GM18507 (cell line): ENCODE measurements around the gene NTRK3.

Source experiments
- DNase-seq: peaks from one replicate; pipeline ENCODE4 v3.0.0; 2011; ENCODE audit warnings: low read depth; ENCODE audit not compliant: insufficient read length; ENCODE audit errors: extremely low spot score
- FAIRE-seq: peaks from 2 replicates; lab custom pipeline; 2011; peaks lifted over from hg19 to GRCh38; lab: Jason Lieb, UNC

The NTRK3 gene

GRCh38 chr15:87973501-87974215, 282.9 kb downstream of the NTRK3 start:
- FAIRE-seq = no peak
- no peak for DNase-seq

DNA sequence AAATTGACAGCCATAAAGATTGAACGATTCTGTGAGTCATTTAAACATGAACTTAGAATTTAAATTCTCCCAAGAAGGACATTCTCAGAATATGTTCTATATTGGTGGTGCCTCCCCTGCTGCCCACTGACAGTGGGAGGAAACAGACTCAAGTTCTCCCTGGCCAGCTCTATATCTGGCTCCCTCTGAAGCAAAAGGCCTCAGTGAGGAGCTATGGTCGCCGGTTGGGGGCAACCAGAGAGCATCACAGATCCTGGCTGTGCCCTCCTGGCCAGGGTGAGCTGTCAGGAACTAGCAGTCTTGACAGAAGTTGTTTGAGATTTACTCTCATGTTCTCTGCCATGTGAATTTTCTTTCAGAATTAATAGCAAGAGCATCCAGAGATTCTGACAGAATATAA, 285.5 kb downstream of the NTRK3 start:
- DNase-seq (no peak), FAIRE-seq (no peak)

DNA sequence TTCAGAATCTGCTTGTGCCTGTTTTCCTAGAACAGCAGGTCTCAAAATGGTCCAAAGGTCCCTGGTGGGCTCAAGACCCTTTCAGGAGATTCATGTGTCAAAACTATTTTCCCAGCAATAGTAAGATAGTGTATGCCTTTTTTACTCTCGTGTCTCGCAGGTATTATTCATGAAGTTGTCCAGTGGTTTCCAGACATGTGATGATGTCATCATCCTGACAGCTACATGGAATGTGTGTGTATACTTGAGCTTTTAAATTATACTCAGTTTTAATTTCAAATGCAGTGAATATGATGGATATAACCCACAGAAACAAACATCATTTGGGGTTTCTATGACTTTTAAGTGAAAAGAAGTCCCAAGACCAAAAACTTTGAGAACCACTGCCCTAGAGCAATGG, 288.6 kb downstream of the NTRK3 start:
- DNase-seq (no peak), FAIRE-seq (no peak)

GRCh38 chr15:87965304-87965703, 291.2 kb downstream of the NTRK3 start:
- DNase-seq (no peak), FAIRE-seq (no peak)

- FAIRE-seq (no peak), DNase-seq (no peak)
Measured at GRCh38 chr15:87962428-87962827, 294.1 kb downstream of the NTRK3 start.

GRCh38 chr15:87961851-87962420, 294.6 kb downstream of the NTRK3 start:
- no peak for DNase-seq
- no peak for FAIRE-seq

DNA sequence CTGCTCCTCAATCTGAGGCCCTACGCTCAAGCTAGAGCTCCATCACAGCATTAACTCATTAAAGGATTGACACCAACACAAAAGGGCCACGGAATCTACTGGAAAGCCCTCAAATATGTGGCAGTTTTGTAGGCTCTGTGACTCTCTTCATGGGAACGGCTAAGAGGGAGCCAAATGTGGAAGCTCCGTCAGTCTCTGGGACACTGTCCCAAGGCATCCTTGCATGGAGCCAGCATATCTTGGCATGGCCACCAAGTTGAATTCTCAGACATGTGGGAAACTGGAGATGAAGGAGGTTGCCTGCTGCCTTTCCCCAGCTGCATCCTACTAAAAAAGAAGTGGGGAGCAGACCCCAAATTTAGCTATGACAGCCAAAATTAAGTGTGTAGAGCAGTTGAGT, 296.9 kb downstream of the NTRK3 start:
- no peak for DNase-seq
- no peak for FAIRE-seq

GRCh38 chr15:87959080-87959479, 297.5 kb downstream of the NTRK3 start:
- FAIRE-seq (no peak), DNase-seq (no peak)

DNA sequence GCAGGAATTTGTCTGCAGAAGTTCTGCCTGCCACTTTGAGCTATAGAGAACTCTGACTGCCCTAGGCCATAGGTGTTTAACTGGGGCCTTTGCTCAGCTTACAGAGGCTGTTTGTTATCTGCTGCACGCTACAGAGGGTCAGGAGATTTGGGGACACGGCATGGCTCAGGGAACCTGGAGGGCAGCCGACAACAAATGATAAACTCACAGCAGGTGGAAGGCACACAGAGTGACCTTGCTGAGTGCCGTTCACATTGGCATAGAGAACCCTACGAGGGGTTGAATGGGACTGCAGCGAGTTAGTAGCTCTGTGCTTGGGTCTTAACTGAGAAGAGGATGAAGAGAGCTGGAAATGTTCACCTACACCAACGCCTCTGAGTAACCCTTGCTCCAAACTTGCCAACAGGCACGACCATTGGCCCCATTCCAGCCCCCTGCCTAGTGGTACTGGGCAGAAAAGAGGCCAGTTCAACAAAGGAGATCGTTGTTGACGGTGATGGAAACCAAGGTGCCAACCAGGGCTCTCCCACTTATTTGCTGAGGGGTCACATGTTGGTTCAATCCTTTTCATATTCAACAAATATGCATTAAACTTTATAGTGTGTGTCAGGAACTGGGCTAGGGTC, 301.1 kb downstream of the NTRK3 start:
- FAIRE-seq (no peak), DNase-seq (no peak)

DNA sequence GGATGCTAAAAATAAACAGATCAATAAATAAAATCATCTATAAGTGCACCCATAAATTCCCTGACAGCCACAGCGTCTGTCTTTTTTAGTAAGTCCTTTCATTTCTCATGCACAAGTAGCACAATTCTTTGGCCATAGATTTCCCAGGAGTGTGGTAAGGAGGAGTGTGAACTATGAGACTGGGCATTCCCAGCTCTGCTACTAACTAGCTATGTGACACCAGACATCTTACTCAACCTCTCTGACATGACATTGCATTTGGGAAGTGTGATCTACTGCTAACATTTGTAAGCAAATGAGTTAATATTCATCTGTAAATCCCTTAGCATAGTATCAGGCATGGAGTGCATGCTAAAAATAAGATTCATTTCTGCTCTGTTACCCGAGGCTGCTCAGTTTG, 301.7 kb downstream of the NTRK3 start:
- FAIRE-seq (no peak), DNase-seq (no peak)

GRCh38 chr15:87952736-87953287, 303.7 kb downstream of the NTRK3 start:
- no peak for DNase-seq
- FAIRE-seq = no peak

GRCh38 chr15:87949575-87950223, 306.8 kb downstream of the NTRK3 start:
- no peak for FAIRE-seq
- DNase-seq = no peak

DNA sequence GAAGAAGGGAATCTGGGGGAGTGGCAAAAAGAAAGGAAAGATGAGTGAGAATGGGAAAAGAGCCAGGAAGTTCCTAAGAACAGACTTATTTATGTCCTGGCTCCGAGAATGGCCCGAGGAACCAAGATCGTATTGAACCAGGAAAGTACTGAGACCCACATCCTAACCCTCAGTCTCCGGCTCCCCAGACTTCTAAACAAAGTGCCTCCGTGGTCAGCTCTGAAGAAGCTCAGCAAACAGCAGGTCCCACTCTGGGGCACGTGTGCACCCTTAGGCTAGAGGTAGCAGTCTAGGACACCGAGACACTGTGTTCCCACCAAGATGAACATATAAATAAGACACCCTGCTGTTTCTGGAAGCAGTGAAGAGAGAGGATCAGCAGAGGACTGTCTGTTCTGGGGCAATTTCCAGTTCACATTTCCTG, 307.4 kb downstream of the NTRK3 start:
- DNase-seq (no peak), FAIRE-seq (no peak)

DNA sequence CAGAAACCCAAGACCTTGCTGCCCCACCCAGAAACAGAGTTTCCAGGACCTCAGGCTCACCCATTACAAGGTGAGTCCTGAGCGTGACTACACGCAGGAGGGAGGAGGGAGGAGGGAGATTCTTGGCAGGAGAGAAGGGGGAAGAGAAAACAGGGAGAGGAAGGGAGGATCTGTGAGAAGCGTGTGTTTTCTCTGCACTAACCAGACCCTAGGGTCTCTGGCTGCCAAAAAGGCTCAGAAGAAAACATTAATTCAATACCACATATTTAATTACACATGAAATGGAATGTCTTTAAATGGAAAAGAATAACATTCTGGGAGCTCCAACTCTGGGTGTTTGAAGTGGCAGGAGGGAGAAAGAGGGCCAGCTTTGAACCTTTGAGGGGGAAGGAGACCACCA, 309.0 kb downstream of the NTRK3 start:
- DNase-seq (no peak), FAIRE-seq (no peak)

DNA sequence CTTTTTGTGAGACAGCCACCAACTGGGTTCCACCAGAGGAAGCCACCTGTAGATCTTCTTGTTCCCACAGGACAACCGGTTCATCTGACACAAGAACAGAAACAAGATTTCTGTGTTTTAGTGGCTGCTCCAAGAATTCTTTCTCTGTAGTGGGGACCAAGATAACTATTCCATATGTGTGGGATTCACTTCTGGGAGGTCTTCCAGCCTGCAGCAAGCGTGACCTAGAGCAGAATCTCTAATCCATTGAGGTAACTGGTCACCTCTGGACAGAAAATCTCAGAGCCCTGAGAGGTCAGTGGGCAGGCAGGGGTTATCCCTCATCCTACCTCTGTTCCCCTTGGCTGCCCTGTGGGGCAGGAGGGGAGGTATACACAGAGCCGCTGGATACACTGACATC, 311.3 kb downstream of the NTRK3 start:
- DNase-seq (no peak), FAIRE-seq (no peak)

- DNase-seq (no peak), FAIRE-seq (no peak)
Measured at GRCh38 chr15:87944691-87945090, 311.8 kb downstream of the NTRK3 start.

DNA sequence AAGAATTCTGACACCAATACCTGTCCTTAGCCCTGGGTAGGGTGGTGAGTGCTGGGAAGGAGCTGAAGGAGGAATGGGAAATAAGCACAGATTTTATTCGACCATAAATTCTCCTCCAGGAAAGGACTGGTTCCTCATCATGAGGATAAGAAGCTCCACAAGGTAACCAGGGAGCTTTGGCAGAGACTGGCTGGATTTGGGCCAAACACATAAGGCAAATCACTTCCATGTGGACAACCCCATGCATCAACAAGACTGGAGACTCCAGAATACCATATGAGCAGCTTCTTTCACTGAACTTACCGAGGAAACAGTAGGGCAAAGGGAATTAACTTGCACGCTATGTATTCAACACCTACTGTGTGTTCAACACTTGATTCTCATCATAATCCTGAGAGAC, 312.5 kb downstream of the NTRK3 start:
- no peak for DNase-seq

DNA sequence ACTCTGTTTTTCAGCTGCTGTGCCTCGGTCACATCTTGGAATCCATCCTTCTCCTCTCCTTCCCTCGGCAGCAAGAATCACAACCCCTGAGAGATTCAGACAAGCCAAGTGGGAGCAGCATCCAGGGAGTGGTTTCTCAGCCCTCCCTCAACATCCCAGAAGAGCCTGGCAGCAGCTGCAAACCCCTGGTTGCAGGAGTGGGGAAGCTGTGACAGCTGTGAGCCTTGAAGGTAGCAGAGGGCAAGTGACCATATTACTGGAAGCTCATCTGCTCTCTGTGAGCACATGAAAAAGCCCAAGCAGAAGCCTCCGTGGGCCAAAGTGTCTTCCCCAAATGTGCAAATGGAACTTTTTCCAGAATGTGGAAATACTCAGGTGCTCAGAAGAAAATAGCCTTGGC, 312.9 kb downstream of the NTRK3 start:
- FAIRE-seq (no peak), DNase-seq (no peak)

More for the DNA sequence above, 312.5 kb downstream of the NTRK3 start:
- no peak for FAIRE-seq

- DNase-seq (no peak), FAIRE-seq (no peak)
Measured at GRCh38 chr15:87942316-87942715, 314.2 kb downstream of the NTRK3 start.

DNA sequence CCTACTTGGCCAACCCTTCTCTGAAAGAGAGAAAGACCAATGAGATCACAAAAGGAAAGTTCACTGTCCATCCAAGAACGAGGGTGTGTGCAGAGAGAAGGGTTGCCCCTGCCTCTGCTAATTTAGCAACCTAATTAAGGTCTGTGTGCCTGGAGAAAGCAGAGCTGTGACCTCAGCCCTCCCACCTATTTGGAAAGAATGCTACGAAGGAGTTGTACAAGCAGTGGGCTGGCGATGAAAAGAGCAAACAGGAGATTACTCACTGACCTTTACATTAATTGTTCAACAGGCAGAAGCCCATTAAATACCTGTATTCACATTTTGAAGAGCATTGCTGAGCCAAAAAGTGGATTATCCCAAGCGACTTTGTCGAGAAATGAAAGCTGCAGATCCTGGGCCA, 314.9 kb downstream of the NTRK3 start:
- no peak for DNase-seq

More for the DNA sequence above, 314.9 kb downstream of the NTRK3 start:
- no peak for FAIRE-seq
